Measurements from ENCODE around the gene NCEH1.

DNA sequence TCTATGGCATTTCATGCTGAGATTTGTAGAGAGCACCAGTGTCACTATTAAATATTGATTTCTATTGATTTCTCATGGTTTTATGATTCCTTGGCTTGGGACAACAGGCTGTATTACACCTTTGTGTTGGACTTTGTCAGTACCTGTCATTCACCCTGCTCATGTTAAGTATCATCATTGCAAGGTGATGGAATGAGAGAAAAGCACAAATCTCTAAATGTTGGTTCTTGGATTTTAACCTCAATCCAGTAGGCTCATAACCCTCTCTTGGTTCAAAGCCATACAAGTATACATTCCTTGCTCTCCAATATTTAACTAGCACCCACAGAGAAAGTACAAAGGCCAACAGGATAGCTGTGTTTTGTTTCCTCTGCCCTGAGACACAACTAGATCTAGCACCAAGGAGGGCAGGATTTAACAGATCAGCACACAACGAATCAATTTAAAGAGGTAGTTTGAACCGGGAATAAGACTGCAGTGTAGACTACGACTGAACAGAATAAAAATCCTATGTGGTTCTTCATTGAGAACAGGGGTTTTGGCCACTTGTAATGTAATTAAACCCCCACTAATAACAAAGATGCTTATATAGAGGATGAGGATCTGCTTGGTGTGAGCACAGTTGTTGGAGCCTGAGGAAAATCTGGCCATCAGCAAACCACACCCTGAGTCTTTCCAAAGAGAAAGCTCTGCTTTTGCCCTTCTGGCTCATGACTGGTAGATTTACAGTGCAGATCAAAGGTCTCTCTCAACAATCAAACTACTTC, 109.6 kb downstream of the NCEH1 start:
- TF ChIP-seq, protein P1, sequence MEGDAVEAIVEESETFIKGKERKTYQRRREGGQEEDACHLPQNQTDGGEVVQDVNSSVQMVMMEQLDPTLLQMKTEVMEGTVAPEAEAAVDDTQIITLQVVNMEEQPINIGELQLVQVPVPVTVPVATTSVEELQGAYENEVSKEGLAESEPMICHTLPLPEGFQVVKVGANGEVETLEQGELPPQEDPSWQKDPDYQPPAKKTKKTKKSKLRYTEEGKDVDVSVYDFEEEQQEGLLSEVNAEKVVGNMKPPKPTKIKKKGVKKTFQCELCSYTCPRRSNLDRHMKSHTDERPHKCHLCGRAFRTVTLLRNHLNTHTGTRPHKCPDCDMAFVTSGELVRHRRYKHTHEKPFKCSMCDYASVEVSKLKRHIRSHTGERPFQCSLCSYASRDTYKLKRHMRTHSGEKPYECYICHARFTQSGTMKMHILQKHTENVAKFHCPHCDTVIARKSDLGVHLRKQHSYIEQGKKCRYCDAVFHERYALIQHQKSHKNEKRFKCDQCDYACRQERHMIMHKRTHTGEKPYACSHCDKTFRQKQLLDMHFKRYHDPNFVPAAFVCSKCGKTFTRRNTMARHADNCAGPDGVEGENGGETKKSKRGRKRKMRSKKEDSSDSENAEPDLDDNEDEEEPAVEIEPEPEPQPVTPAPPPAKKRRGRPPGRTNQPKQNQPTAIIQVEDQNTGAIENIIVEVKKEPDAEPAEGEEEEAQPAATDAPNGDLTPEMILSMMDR (IDR thresholded peaks at IDR 0.05 in 2 of 3, conservative IDR thresholded peaks at IDR 0.05 in 1 of 3; ENCODE audit: borderline replicate concordance in 1 of 3, insufficient read depth in 1 of 3, low read depth in 2 of 3, low read length in 2 of 3) = no peak
- TF ChIP-seq EGR1 (IDR thresholded peaks at IDR 0.05; ENCODE audit: low read depth) (no peak), EZH2 (IDR thresholded peaks at IDR 0.05) (no peak), POLR2AphosphoS5 (IDR thresholded peaks at IDR 0.05; ENCODE audit: low read depth, low read length) (no peak), POLR2A (IDR thresholded peaks at IDR 0.05; ENCODE audit: borderline replicate concordance, extremely low read depth, insufficient read depth, insufficient read length) (no peak), CEBPB (IDR thresholded peaks at IDR 0.05; ENCODE audit: low read depth) (no peak), SIN3A (IDR thresholded peaks at IDR 0.05; ENCODE audit: low read depth) (no peak)
- TF ChIP-seq, protein P2, sequence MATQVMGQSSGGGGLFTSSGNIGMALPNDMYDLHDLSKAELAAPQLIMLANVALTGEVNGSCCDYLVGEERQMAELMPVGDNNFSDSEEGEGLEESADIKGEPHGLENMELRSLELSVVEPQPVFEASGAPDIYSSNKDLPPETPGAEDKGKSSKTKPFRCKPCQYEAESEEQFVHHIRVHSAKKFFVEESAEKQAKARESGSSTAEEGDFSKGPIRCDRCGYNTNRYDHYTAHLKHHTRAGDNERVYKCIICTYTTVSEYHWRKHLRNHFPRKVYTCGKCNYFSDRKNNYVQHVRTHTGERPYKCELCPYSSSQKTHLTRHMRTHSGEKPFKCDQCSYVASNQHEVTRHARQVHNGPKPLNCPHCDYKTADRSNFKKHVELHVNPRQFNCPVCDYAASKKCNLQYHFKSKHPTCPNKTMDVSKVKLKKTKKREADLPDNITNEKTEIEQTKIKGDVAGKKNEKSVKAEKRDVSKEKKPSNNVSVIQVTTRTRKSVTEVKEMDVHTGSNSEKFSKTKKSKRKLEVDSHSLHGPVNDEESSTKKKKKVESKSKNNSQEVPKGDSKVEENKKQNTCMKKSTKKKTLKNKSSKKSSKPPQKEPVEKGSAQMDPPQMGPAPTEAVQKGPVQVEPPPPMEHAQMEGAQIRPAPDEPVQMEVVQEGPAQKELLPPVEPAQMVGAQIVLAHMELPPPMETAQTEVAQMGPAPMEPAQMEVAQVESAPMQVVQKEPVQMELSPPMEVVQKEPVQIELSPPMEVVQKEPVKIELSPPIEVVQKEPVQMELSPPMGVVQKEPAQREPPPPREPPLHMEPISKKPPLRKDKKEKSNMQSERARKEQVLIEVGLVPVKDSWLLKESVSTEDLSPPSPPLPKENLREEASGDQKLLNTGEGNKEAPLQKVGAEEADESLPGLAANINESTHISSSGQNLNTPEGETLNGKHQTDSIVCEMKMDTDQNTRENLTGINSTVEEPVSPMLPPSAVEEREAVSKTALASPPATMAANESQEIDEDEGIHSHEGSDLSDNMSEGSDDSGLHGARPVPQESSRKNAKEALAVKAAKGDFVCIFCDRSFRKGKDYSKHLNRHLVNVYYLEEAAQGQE (IDR thresholded peaks at IDR 0.05; ENCODE audit: low read depth) = no peak

Measured in HCT116 (cell line).